ENCODE results near the gene ZNF226. TPM values are rescaled to one million over a fixed set of nuclear protein-coding genes. Genes with fewer than 3 reads are reported as not detected.
"Not testable (repeated sequence)": the region's sequence is repeated elsewhere in the genome, so short reads cannot be mapped to it uniquely, and the experiment has no call there.

ZNF226 gene
- total RNA-seq, 1 experiment from 2014 or later: 15.3 TPM

- no peak overlapping the region for H3K4me3 Mint-ChIP-seq
- H4K8ac ChIP-seq (replicated peaks; ENCODE audit: insufficient read length, low read depth, low read length): no peak overlapping the region
- no peaks in the 10 kb centered on the region for H4K20me1 ChIP-seq (ENCODE audit: control insufficient read depth, insufficient read depth, insufficient read length)
- H2BK5ac ChIP-seq (ENCODE audit: insufficient read length, low read length): no peak overlapping the region
- H3K79me1 ChIP-seq (ENCODE audit: insufficient read depth, low read depth, low read length, poor library complexity, severe bottlenecking): no peaks in the 10 kb centered on the region
- no peak overlapping the region for H2AK5ac ChIP-seq (ENCODE audit: insufficient read length, low read length)
- H4K5ac ChIP-seq (ENCODE audit: insufficient read length, low read depth, low read length): no peak overlapping the region
- no peaks in the 10 kb centered on the region for H3K9me3 ChIP-seq (ENCODE audit: control insufficient read depth, low read depth, low read length)
- H2BK15ac ChIP-seq (ENCODE audit: low read depth, low read length): no peak overlapping the region
- H3K4ac ChIP-seq (ENCODE audit: low read depth, low read length): no peak overlapping the region
- peaks cover 42 to 51% of the 10 kb centered on the region in 2 experiments for H3K9me3 Mint-ChIP-seq
- H3K79me2 ChIP-seq (ENCODE audit: insufficient read depth, low read length): no peaks in the 10 kb centered on the region
- no peak overlapping the region for H4K91ac ChIP-seq (ENCODE audit: insufficient read length, low read depth, low read length)
- no peaks in the 10 kb centered on the region for H3K4me1 ChIP-seq (ENCODE audit: insufficient read depth, low read length)
- H3K23ac ChIP-seq (ENCODE audit: insufficient read length, low read depth, low read length): no peak overlapping the region
- no peak for DNase-seq
- no CpG with 5 or more reads among the region's 2 CpGs for WGBS (ENCODE audit: extremely low coverage, insufficient read length, low lambda C conversion rate)
- TF ChIP-seq, protein P1, sequence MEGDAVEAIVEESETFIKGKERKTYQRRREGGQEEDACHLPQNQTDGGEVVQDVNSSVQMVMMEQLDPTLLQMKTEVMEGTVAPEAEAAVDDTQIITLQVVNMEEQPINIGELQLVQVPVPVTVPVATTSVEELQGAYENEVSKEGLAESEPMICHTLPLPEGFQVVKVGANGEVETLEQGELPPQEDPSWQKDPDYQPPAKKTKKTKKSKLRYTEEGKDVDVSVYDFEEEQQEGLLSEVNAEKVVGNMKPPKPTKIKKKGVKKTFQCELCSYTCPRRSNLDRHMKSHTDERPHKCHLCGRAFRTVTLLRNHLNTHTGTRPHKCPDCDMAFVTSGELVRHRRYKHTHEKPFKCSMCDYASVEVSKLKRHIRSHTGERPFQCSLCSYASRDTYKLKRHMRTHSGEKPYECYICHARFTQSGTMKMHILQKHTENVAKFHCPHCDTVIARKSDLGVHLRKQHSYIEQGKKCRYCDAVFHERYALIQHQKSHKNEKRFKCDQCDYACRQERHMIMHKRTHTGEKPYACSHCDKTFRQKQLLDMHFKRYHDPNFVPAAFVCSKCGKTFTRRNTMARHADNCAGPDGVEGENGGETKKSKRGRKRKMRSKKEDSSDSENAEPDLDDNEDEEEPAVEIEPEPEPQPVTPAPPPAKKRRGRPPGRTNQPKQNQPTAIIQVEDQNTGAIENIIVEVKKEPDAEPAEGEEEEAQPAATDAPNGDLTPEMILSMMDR (conservative IDR thresholded peaks at IDR 0.05): no peak
- no peak overlapping the region for H3K14ac ChIP-seq (ENCODE audit: insufficient read depth, low read length)
- H2BK120ac ChIP-seq (ENCODE audit: low read depth, low read length, poor library complexity, severe bottlenecking): no peak overlapping the region
- peaks cover 4 to 6% of the 10 kb centered on the region in 2 experiments for H3K4me1 Mint-ChIP-seq
- H2AFZ ChIP-seq (ENCODE audit: low read length): no peak overlapping the region
- H3K4me2 ChIP-seq (ENCODE audit: insufficient read depth, insufficient read length, low read length): no peak overlapping the region
- H3K27me3 Mint-ChIP-seq (ENCODE audit: low read depth): peaks cover 19% of the 10 kb centered on the region
- H3K27me3 ChIP-seq (ENCODE audit: insufficient read depth, low read length): no peaks in the 10 kb centered on the region
- no peaks in the 10 kb centered on the region for H3K23me2 ChIP-seq (ENCODE audit: insufficient read length, low read depth, low read length, poor library complexity, severe bottlenecking)
- H3K56ac ChIP-seq (ENCODE audit: insufficient read length, low read depth, low read length): no peak overlapping the region
- no peak overlapping the region for H3K27ac Mint-ChIP-seq
- H3T11ph ChIP-seq (ENCODE audit: low read length): no peak overlapping the region
- peaks cover 3 to 5% (median 4%) of the 10 kb centered on the region in 3 experiments; a peak in 6 of 7 replicates for H3K36me3 Mint-ChIP-seq (ENCODE audit: insufficient read depth in 1 of 3, low read depth in 3 of 3)
- no peak overlapping the region for H3K27ac ChIP-seq (ENCODE audit: insufficient read length, low read depth, low read length)
- no peak overlapping the region for H2BK12ac ChIP-seq (ENCODE audit: insufficient read length, low read depth, low read length)
- no peak overlapping the region for H3K18ac ChIP-seq (ENCODE audit: insufficient read length, low read depth, low read length)
- no peak overlapping the region for H2BK20ac ChIP-seq (ENCODE audit: low read depth, low read length, poor library complexity, severe bottlenecking)
- H3K9ac ChIP-seq (ENCODE audit: extremely low read depth, insufficient read length, low read length): no peak overlapping the region
Measured at GRCh38 chr19:44202974-44203373, 38.1 kb downstream of the ZNF226 start.

DNA sequence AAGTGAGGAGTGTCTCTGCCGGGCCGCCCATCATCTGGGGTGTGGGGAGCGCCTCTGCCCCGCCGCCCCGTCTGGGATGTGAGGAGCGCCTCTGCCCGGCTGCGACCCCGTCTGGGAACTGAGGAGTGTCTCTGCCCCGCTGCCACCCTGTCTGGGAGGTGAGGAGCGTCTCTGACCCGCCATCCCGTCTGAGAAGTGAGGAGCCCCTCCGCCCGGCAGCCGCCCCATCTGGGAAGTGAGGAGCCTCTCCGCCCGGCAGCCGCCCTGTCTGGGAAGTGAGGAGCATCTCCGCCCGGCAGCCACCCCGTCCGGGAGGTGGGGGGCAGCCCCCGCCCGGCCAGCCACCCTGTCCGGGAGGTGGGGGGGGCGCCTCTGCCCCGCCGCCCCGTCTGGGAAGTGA is 39.0 kb downstream of the ZNF226 start:
- H3K27ac ChIP-seq (ENCODE audit: insufficient read length, low read depth, low read length); H3K79me2 ChIP-seq (ENCODE audit: insufficient read depth, low read length); H3K23ac ChIP-seq (ENCODE audit: insufficient read length, low read depth, low read length); H2BK5ac ChIP-seq (ENCODE audit: insufficient read length, low read length); H3K4me1 ChIP-seq (ENCODE audit: insufficient read depth, low read length); H2BK12ac ChIP-seq (ENCODE audit: insufficient read length, low read depth, low read length); H4K91ac ChIP-seq (ENCODE audit: insufficient read length, low read depth, low read length); DNase-seq; H3K4ac ChIP-seq (ENCODE audit: low read depth, low read length); H3K4me2 ChIP-seq (ENCODE audit: insufficient read depth, insufficient read length, low read length); H3K79me1 ChIP-seq (ENCODE audit: insufficient read depth, low read depth, low read length, poor library complexity, severe bottlenecking); H2AK5ac ChIP-seq (ENCODE audit: insufficient read length, low read length); H3T11ph ChIP-seq (ENCODE audit: low read length); H3K36me3 Mint-ChIP-seq (ENCODE audit: insufficient read depth in 1 of 3, low read depth in 3 of 3); H3K4me1 Mint-ChIP-seq; H2BK15ac ChIP-seq (ENCODE audit: low read depth, low read length); H4K8ac ChIP-seq (replicated peaks; ENCODE audit: insufficient read length, low read depth, low read length); H2AFZ ChIP-seq (ENCODE audit: low read length); H3K56ac ChIP-seq (ENCODE audit: insufficient read length, low read depth, low read length); H3K14ac ChIP-seq (ENCODE audit: insufficient read depth, low read length); H4K20me1 ChIP-seq (ENCODE audit: control insufficient read depth, insufficient read depth, insufficient read length); H3K9me3 ChIP-seq (ENCODE audit: control insufficient read depth, low read depth, low read length); H3K18ac ChIP-seq (ENCODE audit: insufficient read length, low read depth, low read length); H4K5ac ChIP-seq (ENCODE audit: insufficient read length, low read depth, low read length); H3K4me3 Mint-ChIP-seq; H3K9ac ChIP-seq (ENCODE audit: extremely low read depth, insufficient read length, low read length); H2BK120ac ChIP-seq (ENCODE audit: low read depth, low read length, poor library complexity, severe bottlenecking); H2BK20ac ChIP-seq (ENCODE audit: low read depth, low read length, poor library complexity, severe bottlenecking); H3K27ac Mint-ChIP-seq; H3K27me3 ChIP-seq (ENCODE audit: insufficient read depth, low read length); H3K23me2 ChIP-seq (ENCODE audit: insufficient read length, low read depth, low read length, poor library complexity, severe bottlenecking): not testable (repeated sequence)
- no CpG with 5 or more reads among the region's 31 CpGs for WGBS (ENCODE audit: extremely low coverage, insufficient read length, low lambda C conversion rate)
- Mint-ChIP-seq H3K9me3 (peaks cover 38 to 44% of the 10 kb centered on the region in 2 experiments), H3K27me3 (ENCODE audit: low read depth) (peaks cover 21% of the 10 kb centered on the region)

All from H9 (cell line).